ENCODE results near the gene LRRC4B.

DNA sequence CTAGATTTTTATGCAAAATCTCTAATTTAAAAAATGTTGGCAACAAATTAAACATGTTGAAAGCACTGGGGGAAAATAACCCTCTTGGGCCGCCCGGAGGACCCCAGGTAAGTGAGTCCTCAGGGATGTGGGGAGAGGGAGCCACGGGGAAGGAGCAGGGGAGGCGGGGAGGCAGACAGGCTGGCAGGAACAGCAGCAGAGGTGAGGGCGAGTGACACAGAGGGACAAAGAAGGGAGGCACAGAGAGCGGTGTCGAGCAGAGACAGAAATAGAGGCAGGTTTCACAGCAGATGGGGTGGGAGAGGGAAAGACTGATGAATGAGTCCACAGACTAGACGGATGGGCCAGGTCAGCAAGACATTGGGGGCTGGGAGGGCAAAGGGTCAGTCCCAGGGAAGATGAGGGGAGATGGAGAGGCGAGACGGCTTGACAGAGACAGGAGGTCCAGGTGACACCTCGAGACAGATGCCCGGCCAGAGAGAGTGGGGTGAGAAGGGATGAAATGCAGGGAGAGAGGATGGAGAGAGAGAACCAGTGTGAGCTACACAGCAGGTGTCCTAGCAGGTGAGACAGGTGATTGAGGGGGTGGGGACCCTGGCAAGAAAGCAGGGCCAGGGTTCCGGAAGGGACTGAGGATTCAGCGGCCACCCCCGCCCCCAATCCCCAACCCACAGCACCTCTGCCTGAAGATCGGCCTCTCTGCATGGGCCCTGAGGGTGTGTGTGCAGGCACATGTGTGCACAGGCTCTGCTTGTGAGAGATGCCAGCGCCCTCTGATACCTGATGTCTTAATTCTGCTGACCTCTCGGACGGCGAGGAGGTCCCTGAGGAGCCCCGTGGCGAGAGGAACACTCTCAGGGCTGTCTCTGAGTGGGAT lies 3.8 kb downstream of the LRRC4B start:
- TF ChIP-seq, protein P1, sequence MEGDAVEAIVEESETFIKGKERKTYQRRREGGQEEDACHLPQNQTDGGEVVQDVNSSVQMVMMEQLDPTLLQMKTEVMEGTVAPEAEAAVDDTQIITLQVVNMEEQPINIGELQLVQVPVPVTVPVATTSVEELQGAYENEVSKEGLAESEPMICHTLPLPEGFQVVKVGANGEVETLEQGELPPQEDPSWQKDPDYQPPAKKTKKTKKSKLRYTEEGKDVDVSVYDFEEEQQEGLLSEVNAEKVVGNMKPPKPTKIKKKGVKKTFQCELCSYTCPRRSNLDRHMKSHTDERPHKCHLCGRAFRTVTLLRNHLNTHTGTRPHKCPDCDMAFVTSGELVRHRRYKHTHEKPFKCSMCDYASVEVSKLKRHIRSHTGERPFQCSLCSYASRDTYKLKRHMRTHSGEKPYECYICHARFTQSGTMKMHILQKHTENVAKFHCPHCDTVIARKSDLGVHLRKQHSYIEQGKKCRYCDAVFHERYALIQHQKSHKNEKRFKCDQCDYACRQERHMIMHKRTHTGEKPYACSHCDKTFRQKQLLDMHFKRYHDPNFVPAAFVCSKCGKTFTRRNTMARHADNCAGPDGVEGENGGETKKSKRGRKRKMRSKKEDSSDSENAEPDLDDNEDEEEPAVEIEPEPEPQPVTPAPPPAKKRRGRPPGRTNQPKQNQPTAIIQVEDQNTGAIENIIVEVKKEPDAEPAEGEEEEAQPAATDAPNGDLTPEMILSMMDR (IDR thresholded peaks at IDR 0.05): no peak
- TF ChIP-seq POLR2A (IDR thresholded peaks at IDR 0.05): no peak
- TF ChIP-seq EP300 (IDR thresholded peaks at IDR 0.05): no peak
- no peak for TF ChIP-seq POLR2AphosphoS5 (IDR thresholded peaks at IDR 0.05)

All from upper lobe of left lung (tissue), 4 donors.